ENCODE results near the gene HK3.

- TF ChIP-seq CTCF (conservative IDR thresholded peaks at IDR 0.05; ENCODE audit: low read depth, low read length) = no peak
- no peak for TF ChIP-seq EZH2phosphoT487 (IDR thresholded peaks at IDR 0.05; ENCODE audit: borderline replicate concordance, low read length)
Measured at GRCh38 chr5:176892663-176893062, 6.5 kb downstream of the HK3 start.
